ENCODE results near the gene HNRNPAB.
A peak's percentile ranks its signal among the peaks of the same experiment; 100 is the strongest.
"Not testable (repeated sequence)": the region's sequence is repeated elsewhere in the genome, so short reads cannot be mapped to it uniquely, and the experiment has no call there.

The HNRNPAB gene

GRCh38 chr5:178249191-178249989 lies 45.1 kb downstream of the HNRNPAB start:
- DNase-seq (ENCODE audit: low read depth in 1 of 2, low spot score in 1 of 2), result peak in 1 of 2 experiments; percentile 53
- no peak for TF ChIP-seq JUND (IDR thresholded peaks at IDR 0.05; ENCODE audit: low read depth)
- in situ Hi-C loops (cut with HindIII; ENCODE audit: low pct_unique_long_range_greater_than_20kb, low sequenced_read_pairs), result no loop called here

- DNase-seq (ENCODE audit: low read depth in 1 of 2, low spot score in 1 of 2), result no peak
- in situ Hi-C loops (cut with HindIII; ENCODE audit: low pct_unique_long_range_greater_than_20kb, low sequenced_read_pairs), result no loop called here
- no peak for TF ChIP-seq JUND (IDR thresholded peaks at IDR 0.05; ENCODE audit: low read depth)
These were observed 45.9 kb downstream of the HNRNPAB start for GRCh38 chr5:178250263-178250662.

- in situ Hi-C loops (cut with HindIII; ENCODE audit: low pct_unique_long_range_greater_than_20kb, low sequenced_read_pairs), result no loop called here
- no peak for TF ChIP-seq JUND (IDR thresholded peaks at IDR 0.05; ENCODE audit: low read depth)
- DNase-seq (ENCODE audit: low read depth in 1 of 2, low spot score in 1 of 2), result no peak
These were observed 47.9 kb downstream of the HNRNPAB start for GRCh38 chr5:178252258-178252657.

GRCh38 chr5:178253632-178254031 lies 49.3 kb downstream of the HNRNPAB start:
- DNase-seq (ENCODE audit: low read depth in 1 of 2, low spot score in 1 of 2); in situ Hi-C loops (cut with HindIII; ENCODE audit: low pct_unique_long_range_greater_than_20kb, low sequenced_read_pairs): not testable (repeated sequence)

GRCh38 chr5:178256746-178257145 lies 52.4 kb downstream of the HNRNPAB start:
- DNase-seq (ENCODE audit: low read depth in 1 of 2, low spot score in 1 of 2), result no peak
- in situ Hi-C loops (cut with HindIII; ENCODE audit: low pct_unique_long_range_greater_than_20kb, low sequenced_read_pairs), result no loop called here
- no peak for TF ChIP-seq JUND (IDR thresholded peaks at IDR 0.05; ENCODE audit: low read depth)

- in situ Hi-C loops (cut with HindIII; ENCODE audit: low pct_unique_long_range_greater_than_20kb, low sequenced_read_pairs), result no loop called here
- no peak for TF ChIP-seq JUND (IDR thresholded peaks at IDR 0.05; ENCODE audit: low read depth)
- no peak for DNase-seq (ENCODE audit: low read depth in 1 of 2, low spot score in 1 of 2)
These were observed 53.3 kb downstream of the HNRNPAB start for GRCh38 chr5:178257650-178258049.

GRCh38 chr5:178259623-178260536 lies 55.5 kb downstream of the HNRNPAB start:
- TF ChIP-seq JUND (IDR thresholded peaks at IDR 0.05; ENCODE audit: low read depth), result no peak
- in situ Hi-C loops (cut with HindIII; ENCODE audit: low pct_unique_long_range_greater_than_20kb, low sequenced_read_pairs), result no loop called here

More at GRCh38 chr5:178259623-178260536, 55.5 kb downstream of the HNRNPAB start:
- no peak for DNase-seq (ENCODE audit: low read depth in 1 of 2, low spot score in 1 of 2)
